ENCODE data around the gene ASTN2. TPM values are rescaled to one million over a fixed set of nuclear protein-coding genes. Genes with fewer than 3 reads are reported as not detected.

ASTN2 gene
- total RNA-seq, 1 experiment from 2014 or later: 4.8 TPM

DNA sequence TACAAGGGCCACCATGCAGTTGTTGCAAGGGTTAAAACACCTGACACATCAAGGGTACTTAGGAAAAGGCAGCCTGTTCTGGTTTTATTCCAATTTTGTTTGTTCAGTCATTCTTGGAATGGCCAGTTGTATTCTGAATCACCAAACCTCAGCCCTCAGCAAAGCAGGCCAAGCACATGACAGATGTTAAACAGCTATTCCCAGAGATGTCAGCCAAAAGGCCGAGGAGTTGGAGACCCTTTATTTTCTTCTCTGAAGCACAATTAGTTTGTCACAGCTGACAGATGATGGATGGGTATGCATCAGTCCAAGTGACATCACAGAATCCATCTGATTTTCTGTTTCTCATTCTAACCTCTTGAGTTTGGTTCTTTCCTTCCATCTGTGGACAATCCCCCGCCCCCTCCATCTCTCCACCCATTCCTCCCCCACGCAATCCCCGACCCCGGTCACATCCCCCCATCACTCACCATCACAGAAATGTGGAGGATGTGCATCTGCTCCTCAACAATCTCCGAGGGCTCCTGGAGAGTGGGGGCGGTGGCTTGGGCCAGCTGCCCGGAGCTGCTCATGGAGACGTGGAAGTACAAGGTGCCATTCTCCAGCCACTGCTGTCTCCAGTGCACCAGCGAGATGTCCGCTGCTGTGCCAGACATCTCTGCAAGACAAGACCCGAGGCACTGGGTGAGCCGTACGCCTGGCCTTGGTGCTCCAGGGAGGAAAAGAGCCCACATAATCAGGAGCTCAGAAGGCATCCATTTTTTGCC is 123.8 kb downstream of the ASTN2 start:
- ChIA-PET RAD21 (ENCODE audit: low non-redundant PET in 1 of 2, low total read pairs in 2 of 2, uncharacterized antibody in 2 of 2, unreplicated experiment in 2 of 2) (no interaction called here), POLR2A (no interaction called here), CTCF (no interaction called here)
- H3K9me3 ChIP-seq (ENCODE audit: control insufficient read depth in 1 of 2, insufficient read depth in 1 of 2, low read depth in 1 of 2, low read length in 2 of 2): peaks cover 0 to 8% of the 10 kb centered on the region in 2 experiments; a peak in 2 of 4 replicates
- H3K79me2 ChIP-seq (ENCODE audit: insufficient read depth, low read length): no peaks in the 10 kb centered on the region
- no peak overlapping the region for H3K9ac ChIP-seq (ENCODE audit: low read length)
- no peaks in the 10 kb centered on the region for H3K36me3 ChIP-seq (ENCODE audit: control insufficient read depth in 1 of 2, insufficient read depth in 2 of 2, low read length in 2 of 2)
- ATAC-seq (no peak), DNase-seq (ENCODE audit: low read depth, low spot score) (no peak)
- no peaks in the 10 kb centered on the region for H3K9me2 ChIP-seq (ENCODE audit: insufficient read depth)
- H3K4me3 ChIP-seq (replicated peaks in 1 of 2; ENCODE audit: low read depth in 1 of 2, low read length in 2 of 2): no peak overlapping the region
- H3K4me1 ChIP-seq (ENCODE audit: control insufficient read depth in 1 of 2, insufficient read depth in 2 of 2, low read length in 2 of 2): no peaks in the 10 kb centered on the region
- no TSS peak for BruUV-seq (replicated peaks)
- H2AFZ ChIP-seq (ENCODE audit: low read depth, low read length, poor library complexity, severe bottlenecking): no peak overlapping the region
- intact Hi-C loops (cut with micrococcal nuclease): no loop called here
- TF ChIP-seq, protein P1, sequence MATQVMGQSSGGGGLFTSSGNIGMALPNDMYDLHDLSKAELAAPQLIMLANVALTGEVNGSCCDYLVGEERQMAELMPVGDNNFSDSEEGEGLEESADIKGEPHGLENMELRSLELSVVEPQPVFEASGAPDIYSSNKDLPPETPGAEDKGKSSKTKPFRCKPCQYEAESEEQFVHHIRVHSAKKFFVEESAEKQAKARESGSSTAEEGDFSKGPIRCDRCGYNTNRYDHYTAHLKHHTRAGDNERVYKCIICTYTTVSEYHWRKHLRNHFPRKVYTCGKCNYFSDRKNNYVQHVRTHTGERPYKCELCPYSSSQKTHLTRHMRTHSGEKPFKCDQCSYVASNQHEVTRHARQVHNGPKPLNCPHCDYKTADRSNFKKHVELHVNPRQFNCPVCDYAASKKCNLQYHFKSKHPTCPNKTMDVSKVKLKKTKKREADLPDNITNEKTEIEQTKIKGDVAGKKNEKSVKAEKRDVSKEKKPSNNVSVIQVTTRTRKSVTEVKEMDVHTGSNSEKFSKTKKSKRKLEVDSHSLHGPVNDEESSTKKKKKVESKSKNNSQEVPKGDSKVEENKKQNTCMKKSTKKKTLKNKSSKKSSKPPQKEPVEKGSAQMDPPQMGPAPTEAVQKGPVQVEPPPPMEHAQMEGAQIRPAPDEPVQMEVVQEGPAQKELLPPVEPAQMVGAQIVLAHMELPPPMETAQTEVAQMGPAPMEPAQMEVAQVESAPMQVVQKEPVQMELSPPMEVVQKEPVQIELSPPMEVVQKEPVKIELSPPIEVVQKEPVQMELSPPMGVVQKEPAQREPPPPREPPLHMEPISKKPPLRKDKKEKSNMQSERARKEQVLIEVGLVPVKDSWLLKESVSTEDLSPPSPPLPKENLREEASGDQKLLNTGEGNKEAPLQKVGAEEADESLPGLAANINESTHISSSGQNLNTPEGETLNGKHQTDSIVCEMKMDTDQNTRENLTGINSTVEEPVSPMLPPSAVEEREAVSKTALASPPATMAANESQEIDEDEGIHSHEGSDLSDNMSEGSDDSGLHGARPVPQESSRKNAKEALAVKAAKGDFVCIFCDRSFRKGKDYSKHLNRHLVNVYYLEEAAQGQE (IDR thresholded peaks at IDR 0.05; ENCODE audit: low read depth): no peak
- no peak for TF ChIP-seq POLR2AphosphoS5 (IDR thresholded peaks at IDR 0.05; ENCODE audit: low read depth, low read length)
- TF ChIP-seq, protein P2, sequence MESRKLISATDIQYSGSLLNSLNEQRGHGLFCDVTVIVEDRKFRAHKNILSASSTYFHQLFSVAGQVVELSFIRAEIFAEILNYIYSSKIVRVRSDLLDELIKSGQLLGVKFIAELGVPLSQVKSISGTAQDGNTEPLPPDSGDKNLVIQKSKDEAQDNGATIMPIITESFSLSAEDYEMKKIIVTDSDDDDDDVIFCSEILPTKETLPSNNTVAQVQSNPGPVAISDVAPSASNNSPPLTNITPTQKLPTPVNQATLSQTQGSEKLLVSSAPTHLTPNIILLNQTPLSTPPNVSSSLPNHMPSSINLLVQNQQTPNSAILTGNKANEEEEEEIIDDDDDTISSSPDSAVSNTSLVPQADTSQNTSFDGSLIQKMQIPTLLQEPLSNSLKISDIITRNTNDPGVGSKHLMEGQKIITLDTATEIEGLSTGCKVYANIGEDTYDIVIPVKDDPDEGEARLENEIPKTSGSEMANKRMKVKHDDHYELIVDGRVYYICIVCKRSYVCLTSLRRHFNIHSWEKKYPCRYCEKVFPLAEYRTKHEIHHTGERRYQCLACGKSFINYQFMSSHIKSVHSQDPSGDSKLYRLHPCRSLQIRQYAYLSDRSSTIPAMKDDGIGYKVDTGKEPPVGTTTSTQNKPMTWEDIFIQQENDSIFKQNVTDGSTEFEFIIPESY (IDR thresholded peaks at IDR 0.05; ENCODE audit: extremely low read depth, insufficient replicate concordance, low read length): no peak
- TF ChIP-seq, protein P3, sequence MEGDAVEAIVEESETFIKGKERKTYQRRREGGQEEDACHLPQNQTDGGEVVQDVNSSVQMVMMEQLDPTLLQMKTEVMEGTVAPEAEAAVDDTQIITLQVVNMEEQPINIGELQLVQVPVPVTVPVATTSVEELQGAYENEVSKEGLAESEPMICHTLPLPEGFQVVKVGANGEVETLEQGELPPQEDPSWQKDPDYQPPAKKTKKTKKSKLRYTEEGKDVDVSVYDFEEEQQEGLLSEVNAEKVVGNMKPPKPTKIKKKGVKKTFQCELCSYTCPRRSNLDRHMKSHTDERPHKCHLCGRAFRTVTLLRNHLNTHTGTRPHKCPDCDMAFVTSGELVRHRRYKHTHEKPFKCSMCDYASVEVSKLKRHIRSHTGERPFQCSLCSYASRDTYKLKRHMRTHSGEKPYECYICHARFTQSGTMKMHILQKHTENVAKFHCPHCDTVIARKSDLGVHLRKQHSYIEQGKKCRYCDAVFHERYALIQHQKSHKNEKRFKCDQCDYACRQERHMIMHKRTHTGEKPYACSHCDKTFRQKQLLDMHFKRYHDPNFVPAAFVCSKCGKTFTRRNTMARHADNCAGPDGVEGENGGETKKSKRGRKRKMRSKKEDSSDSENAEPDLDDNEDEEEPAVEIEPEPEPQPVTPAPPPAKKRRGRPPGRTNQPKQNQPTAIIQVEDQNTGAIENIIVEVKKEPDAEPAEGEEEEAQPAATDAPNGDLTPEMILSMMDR (IDR thresholded peaks at IDR 0.05 in 2 of 3, conservative IDR thresholded peaks at IDR 0.05 in 1 of 3; ENCODE audit: borderline replicate concordance in 1 of 3, insufficient read depth in 1 of 3, low read depth in 2 of 3, low read length in 2 of 3): no peak
- TF ChIP-seq FOSL1 (IDR thresholded peaks at IDR 0.05; ENCODE audit: low read depth): no peak
- no peak for TF ChIP-seq CEBPB (IDR thresholded peaks at IDR 0.05; ENCODE audit: low read depth)
- TF ChIP-seq JUND (IDR thresholded peaks at IDR 0.05): no peak
- TF ChIP-seq ZNF274 (IDR thresholded peaks at IDR 0.05; ENCODE audit: low read depth, low read length): no peak
- no peak for TF ChIP-seq EGR1 (IDR thresholded peaks at IDR 0.05; ENCODE audit: low read depth)
- TF ChIP-seq SRF (IDR thresholded peaks at IDR 0.05; ENCODE audit: low read depth): no peak
- TF ChIP-seq CBX3 (IDR thresholded peaks at IDR 0.05; ENCODE audit: low read depth): no peak
- no peak for TF ChIP-seq ELF1 (IDR thresholded peaks at IDR 0.05; ENCODE audit: borderline replicate concordance, low read depth)
- TF ChIP-seq SIN3A (IDR thresholded peaks at IDR 0.05; ENCODE audit: low read depth): no peak
- no peak overlapping the region for H3K27ac ChIP-seq (ENCODE audit: low read depth, low read length)
- H3K27me3 ChIP-seq (ENCODE audit: insufficient read depth, low read length): no peaks in the 10 kb centered on the region
- H4K20me1 ChIP-seq (ENCODE audit: insufficient read depth): no peaks in the 10 kb centered on the region
- H3K4me2 ChIP-seq (ENCODE audit: low read length): no peak overlapping the region
